Non-pigmented ciliary epithelial cell (primary cell): ENCODE results near the gene APOD.

Source experiments
- DNase-seq: peaks from one replicate; pipeline ENCODE4 v3.0.0-alpha.2; 2010; ENCODE audit warnings: low read depth

Gene APOD

GRCh38 chr3:195524171-195524896 is 59.4 kb downstream of the APOD start:
- no peak for DNase-seq

DNA sequence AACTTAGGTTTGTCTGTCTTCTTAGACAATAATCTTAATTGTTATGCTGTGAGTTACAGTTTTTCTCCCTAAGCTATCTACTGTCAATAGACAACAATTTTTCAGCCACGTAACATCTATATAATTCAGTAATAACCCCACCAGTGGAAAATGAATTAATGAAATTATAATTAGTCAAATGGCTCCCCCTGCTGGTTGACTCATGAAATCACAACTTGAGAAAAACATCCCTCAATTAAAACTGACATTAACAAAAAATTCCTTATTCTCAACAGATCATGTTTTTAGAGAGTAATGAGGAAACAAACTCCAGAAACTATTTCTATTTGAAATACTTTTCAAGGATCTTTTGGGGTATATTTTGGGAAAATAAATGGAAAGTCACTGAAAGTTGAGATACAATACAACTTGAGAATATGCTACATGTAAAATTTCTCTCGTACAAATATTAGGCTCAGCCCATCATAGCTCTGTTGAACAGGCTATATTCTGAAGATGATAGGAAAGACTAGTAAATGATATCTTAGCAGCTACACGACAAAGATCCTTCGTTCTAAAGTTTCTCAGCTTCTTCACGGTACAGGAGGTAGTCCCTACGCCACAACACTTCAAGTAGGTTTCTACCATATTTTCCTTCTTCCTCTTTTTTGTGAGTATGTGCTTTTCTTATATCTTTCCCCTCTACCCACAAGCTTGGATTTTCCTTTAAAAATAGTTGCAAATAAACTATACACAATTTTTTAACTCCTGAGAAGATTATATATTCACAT is 61.3 kb downstream of the APOD start:
- no peak for DNase-seq
